SK-N-SH treated with all-trans-retinoic acid at 6 μM for 48 hours (cell line): ENCODE data around the gene ST6GAL1.

ENCODE experiments used
- ARNTL ChIP-seq: fragments of 450-650 bp; formaldehyde crosslinking; IDR thresholded peaks from 2 replicates; pipeline ENCODE4 v1.5.0; 2020; ENCODE audit warnings: low read depth, mild to moderate bottlenecking, moderate library complexity, borderline replicate concordance
- CREB5 ChIP-seq: fragments of 250-450 bp; sonication (Bioruptor Pico); IDR thresholded peaks from 2 replicates; pipeline ENCODE4 v1.5.1; 2020; ENCODE audit warnings: low read depth, mild to moderate bottlenecking, moderate library complexity
- CSDC2 ChIP-seq: fragments of 250-450 bp; sonication (Bioruptor Pico); IDR thresholded peaks from 2 replicates; pipeline ENCODE4 v1.5.0; 2020; ENCODE audit warnings: mild to moderate bottlenecking, moderate library complexity
- CSRNP3 ChIP-seq: fragments of 250-450 bp; sonication (Bioruptor Pico); IDR thresholded peaks from 2 replicates; pipeline ENCODE4 v1.5.1; 2021; ENCODE audit warnings: mild to moderate bottlenecking, moderate library complexity
- ESRRG ChIP-seq: fragments of 250-450 bp; sonication (Bioruptor Pico); IDR thresholded peaks from 2 replicates; pipeline ENCODE4 v1.6.1; 2021; ENCODE audit warnings: mild to moderate bottlenecking
- ISL1 ChIP-seq: fragments of 250-450 bp; sonication (Bioruptor Pico); IDR thresholded peaks from 2 replicates; pipeline ENCODE4 v2.1.2; 2022; ENCODE audit warnings: mild to moderate bottlenecking, moderate library complexity
- PATZ1 ChIP-seq: fragments of 250-450 bp; sonication (Bioruptor Pico); IDR thresholded peaks from 2 replicates; pipeline ENCODE4 v1.8.0; 2020; ENCODE audit warnings: mild to moderate bottlenecking, moderate library complexity, borderline replicate concordance
- TCF4 ChIP-seq: fragments of 250-450 bp; sonication (Bioruptor Pico); IDR thresholded peaks from 2 replicates; pipeline ENCODE4 v1.8.0; 2021; ENCODE audit warnings: mild to moderate bottlenecking, moderate library complexity, borderline replicate concordance
- ZC3H10 ChIP-seq: fragments of 250-450 bp; sonication (Bioruptor Pico); IDR thresholded peaks from 2 replicates; pipeline ENCODE4 v1.5.1; 2021; ENCODE audit warnings: mild to moderate bottlenecking, moderate library complexity
- ZNF70 ChIP-seq: fragments of 450-650 bp; formaldehyde crosslinking; IDR thresholded peaks from 2 replicates; pipeline ENCODE4 v1.5.0; 2020; ENCODE audit warnings: mild to moderate bottlenecking, moderate library complexity

DNA sequence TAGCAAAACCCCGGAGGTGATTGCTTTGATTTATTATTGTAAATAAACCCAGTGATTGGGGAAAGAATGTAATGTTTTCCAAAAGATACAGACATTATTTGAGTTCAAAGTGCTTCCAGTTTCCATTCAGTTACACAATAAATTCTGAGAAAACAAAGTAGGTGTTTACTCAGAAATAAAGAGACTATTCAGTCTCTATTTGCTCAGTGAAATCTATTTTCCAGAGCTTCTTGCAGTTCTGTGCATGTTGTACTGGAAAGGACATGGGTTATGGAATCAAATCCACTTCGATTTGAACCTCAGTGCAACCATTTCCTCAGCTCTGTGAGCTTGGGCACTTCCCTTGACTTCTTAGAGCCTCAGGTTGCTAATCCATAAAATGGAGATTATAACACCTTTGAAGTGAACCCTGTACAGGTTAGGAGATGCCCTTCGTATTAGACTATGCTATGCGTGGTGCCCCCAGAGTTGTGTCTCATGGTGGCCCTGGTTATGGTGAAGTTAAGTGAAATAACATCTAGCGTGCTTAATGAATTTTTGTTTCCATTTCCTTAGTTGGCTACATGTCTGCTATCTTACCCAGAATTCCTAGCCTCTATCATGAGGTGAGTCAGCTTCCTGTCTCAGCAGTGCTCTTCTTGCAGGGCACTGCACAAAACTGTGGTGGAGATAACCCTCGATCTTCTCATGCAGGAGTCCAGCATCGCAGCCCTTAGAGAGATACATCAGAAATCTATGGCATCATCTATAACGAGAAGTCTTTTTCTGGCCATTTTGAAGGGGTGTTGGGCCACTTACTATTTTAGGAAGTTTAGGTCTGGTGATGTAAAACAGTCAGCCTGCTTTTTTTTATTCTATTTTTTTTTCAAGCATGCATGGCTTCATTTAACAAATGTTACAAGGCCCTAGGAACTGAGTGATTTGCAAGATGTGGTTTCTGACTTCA lies 111.3 kb downstream of the ST6GAL1 start:
- TF ChIP-seq ZC3H10 (CRISPR knock-in tag) = no peak
- no peak for TF ChIP-seq ISL1 (CRISPR knock-in tag)
- no peak for TF ChIP-seq CSDC2 (CRISPR knock-in tag)
- TF ChIP-seq CREB5 (CRISPR knock-in tag) = no peak
- no peak for TF ChIP-seq ARNTL (CRISPR knock-in tag)
- no peak for TF ChIP-seq ZNF70
- TF ChIP-seq CSRNP3 = no peak
- no peak for TF ChIP-seq ESRRG (CRISPR knock-in tag)
- no peak for TF ChIP-seq TCF4 (CRISPR knock-in tag)
- no peak for TF ChIP-seq PATZ1 (CRISPR knock-in tag)
